ENCODE results near the gene MYOD1.
A peak's percentile ranks its signal among the peaks of the same experiment; 100 is the strongest.

The MYOD1 gene

GRCh38 chr11:17766073-17766359 is 46.6 kb downstream of the MYOD1 start:
- no peak for DNase-seq (ENCODE audit: low read depth)
- TF ChIP-seq CTCF (conservative IDR thresholded peaks at IDR 0.05; ENCODE audit: low read length) = no peak
- no peak overlapping the region for H3K4me3 ChIP-seq (ENCODE audit: low read length)

- TF ChIP-seq CTCF (conservative IDR thresholded peaks at IDR 0.05; ENCODE audit: low read length) = no peak
- H3K4me3 ChIP-seq (ENCODE audit: low read length) = no peak overlapping the region
- no peak for DNase-seq (ENCODE audit: low read depth)
Measured at GRCh38 chr11:17766590-17766989, 47.2 kb downstream of the MYOD1 start.

- TF ChIP-seq CTCF (conservative IDR thresholded peaks at IDR 0.05; ENCODE audit: low read length) = no peak
- DNase-seq (ENCODE audit: low read depth) = peak; percentile 16
- H3K4me3 ChIP-seq (ENCODE audit: low read length) = no peak overlapping the region
Measured at GRCh38 chr11:17767301-17767885, 48.0 kb downstream of the MYOD1 start.

- DNase-seq (ENCODE audit: low read depth) = no peak
- TF ChIP-seq CTCF (conservative IDR thresholded peaks at IDR 0.05; ENCODE audit: low read length) = no peak
- no peak overlapping the region for H3K4me3 ChIP-seq (ENCODE audit: low read length)
Measured at GRCh38 chr11:17767914-17768313, 48.5 kb downstream of the MYOD1 start.

- no peak overlapping the region for H3K4me3 ChIP-seq (ENCODE audit: low read length)
- DNase-seq (ENCODE audit: low read depth) = no peak
- TF ChIP-seq CTCF (conservative IDR thresholded peaks at IDR 0.05; ENCODE audit: low read length) = no peak
Measured at GRCh38 chr11:17768547-17768946, 49.2 kb downstream of the MYOD1 start.

GRCh38 chr11:17769218-17769617 is 49.8 kb downstream of the MYOD1 start:
- TF ChIP-seq CTCF (conservative IDR thresholded peaks at IDR 0.05; ENCODE audit: low read length) = no peak

GRCh38 chr11:17770048-17770652 is 50.8 kb downstream of the MYOD1 start:
- no peak for TF ChIP-seq CTCF (conservative IDR thresholded peaks at IDR 0.05; ENCODE audit: low read length)
- no peak overlapping the region for H3K4me3 ChIP-seq (ENCODE audit: low read length)
- no peak for DNase-seq (ENCODE audit: low read depth)

More at GRCh38 chr11:17769218-17769617, 49.8 kb downstream of the MYOD1 start:
- no peak for DNase-seq (ENCODE audit: low read depth)
- H3K4me3 ChIP-seq (ENCODE audit: low read length) = no peak overlapping the region
